B cell (primary cell): Measurements from ENCODE around the gene NHSL1.

Experiments
- CTCF ChIP-seq: fragments of 200-600 bp; IDR thresholded peaks from one replicate; pipeline ENCODE4 v1.8.0; 2022; ENCODE audit warnings: antibody characterized with exemption, mild to moderate bottlenecking
- EZH2 ChIP-seq: IDR thresholded peaks from 2 replicates; pipeline ENCODE4 v1.6.1; 2012; ENCODE audit warnings: borderline replicate concordance, low read depth, mild to moderate bottlenecking, moderate library complexity, low read length; ENCODE audit not compliant: insufficient read depth, poor library complexity, severe bottlenecking

- TF ChIP-seq CTCF (no peak), EZH2 (no peak)
Measured at GRCh38 chr6:138374815-138375214, 124.5 kb downstream of the NHSL1 start.
